A549 (cell line): ENCODE data around the gene RGS17.

Experiments
- CTCF ChIP-seq: fragments of >200 bp; sonication (Bioruptor Twin); formaldehyde crosslinking; IDR thresholded peaks from 3 replicates; pipeline ENCODE4 v1.5.1; 2016
- HOXA7 ChIP-seq: fragments of 250-450 bp; sonication (Bioruptor Pico); IDR thresholded peaks from 2 replicates; pipeline ENCODE4 v1.5.0; 2020; ENCODE audit warnings: mild to moderate bottlenecking, moderate library complexity
- POLR2A ChIP-seq: IDR thresholded peaks from 2 replicates; pipeline ENCODE4 v1.6.1; 2012; ENCODE audit warnings: mild to moderate bottlenecking, low read length
- POLR2AphosphoS2 ChIP-seq: conservative IDR thresholded peaks from 2 replicates; pipeline ENCODE4 v1.6.1; 2012; ENCODE audit warnings: low read length, improper control_type of control experiment, inconsistent platforms
- USF2 ChIP-seq: fragments of 450-650 bp; IDR thresholded peaks from 2 replicates; pipeline ENCODE4 v1.6.1; 2014; ENCODE audit warnings: antibody characterized with exemption

- no peak for TF ChIP-seq USF2
- no peak for TF ChIP-seq HOXA7 (CRISPR knock-in tag)
- TF ChIP-seq CTCF = no peak
- no peak for TF ChIP-seq POLR2AphosphoS2
- TF ChIP-seq POLR2A = no peak
These were observed 31.6 kb upstream of the RGS17 start for GRCh38 chr6:153162646-153163045.
